ENCODE measurements around the gene SORL1-AS1.

SORL1-AS1 gene

GRCh38 chr11:121455115-121455514 is 2.3 kb upstream of the SORL1-AS1 start:
- Histone ChIP-seq H4K8ac (ENCODE audit: low read depth in 2 of 2, low read length in 2 of 2) (no peak overlapping the region), H3K9me1 (ENCODE audit: insufficient read depth, low read length) (no peaks in the 10 kb centered on the region), H3K27ac (ENCODE audit: insufficient read depth, low read length) (no peak overlapping the region), H2AK9ac (replicated peaks; ENCODE audit: low read depth, low read length, poor library complexity) (no peak overlapping the region), H3K79me1 (ENCODE audit: low read depth in 1 of 2, low read length in 2 of 2) (no peaks in the 10 kb centered on the region; a peak in 1 of 4 replicates), H3K9ac (ENCODE audit: low read depth, low read length) (no peak overlapping the region), H4K20me1 (ENCODE audit: insufficient read depth, low read length) (no peaks in the 10 kb centered on the region), H2BK15ac (ENCODE audit: low read depth, low read length) (no peak overlapping the region), H3K4me1 (ENCODE audit: control insufficient read depth, insufficient read depth, low read length) (no peaks in the 10 kb centered on the region), H3K36me3 (ENCODE audit: control insufficient read depth, insufficient read depth, low read length) (no peaks in the 10 kb centered on the region), H2AFZ (replicated peaks; ENCODE audit: low read length, poor library complexity) (no peak overlapping the region), H2BK20ac (ENCODE audit: low read depth, low read length) (no peak overlapping the region), H3K9me3 (ENCODE audit: control insufficient read depth, insufficient read depth, low read length) (no peaks in the 10 kb centered on the region), H3K4me3 (ENCODE audit: insufficient read depth, low read depth, low read length) (no peak overlapping the region), H4K5ac (ENCODE audit: low read depth, low read length) (no peak overlapping the region), H3K14ac (replicated peaks; ENCODE audit: low read depth, low read length) (no peak overlapping the region), H2BK5ac (ENCODE audit: low read depth, low read length, poor library complexity, severe bottlenecking) (no peak overlapping the region), H2AK5ac (ENCODE audit: low read depth, low read length) (no peak overlapping the region), H3K4me2 (ENCODE audit: low read depth, low read length) (no peak overlapping the region), H3K23ac (ENCODE audit: low read depth, low read length) (no peak overlapping the region), H3K27me3 (ENCODE audit: control insufficient read depth, insufficient read depth, low read length) (peaks cover 53% of the 10 kb centered on the region), H4K91ac (ENCODE audit: insufficient read depth, low read depth, low read length) (no peak overlapping the region), H3K56ac (ENCODE audit: extremely low read depth, insufficient read depth, low read length) (no peak overlapping the region), H3K4ac (ENCODE audit: low read depth, low read length) (no peak overlapping the region), H3K18ac (ENCODE audit: low read depth, low read length) (no peak overlapping the region), H2BK120ac (ENCODE audit: low read depth, low read length) (no peak overlapping the region)
- POLR2A ChIA-PET (ENCODE audit: unreplicated experiment): no interaction called here
- dilution Hi-C loops (cut with HindIII; ENCODE audit: low sequenced_read_pairs, unreplicated experiment): no loop called here
- in situ Hi-C loops (cut with MboI; ENCODE audit: low sequenced_read_pairs): loop anchor here (25.0 kb wide), 1 partner anchor 657 kb away; the partner anchor contains the start of gene BLID
- CTCF ChIA-PET: no interaction called here
- DNase-seq: no peak
- WGBS, 2 experiments (ENCODE audit: extremely low coverage in 2 of 2, insufficient read length in 1 of 2): no CpG with 5 or more reads among the region's 3 CpGs
- no TSS peak for BruUV-seq (replicated peaks)
- TF ChIP-seq, protein P1, sequence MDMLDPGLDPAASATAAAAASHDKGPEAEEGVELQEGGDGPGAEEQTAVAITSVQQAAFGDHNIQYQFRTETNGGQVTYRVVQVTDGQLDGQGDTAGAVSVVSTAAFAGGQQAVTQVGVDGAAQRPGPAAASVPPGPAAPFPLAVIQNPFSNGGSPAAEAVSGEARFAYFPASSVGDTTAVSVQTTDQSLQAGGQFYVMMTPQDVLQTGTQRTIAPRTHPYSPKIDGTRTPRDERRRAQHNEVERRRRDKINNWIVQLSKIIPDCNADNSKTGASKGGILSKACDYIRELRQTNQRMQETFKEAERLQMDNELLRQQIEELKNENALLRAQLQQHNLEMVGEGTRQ (IDR thresholded peaks at IDR 0.05; ENCODE audit: low read depth, low read length): no peak
- TF ChIP-seq BHLHE40 (IDR thresholded peaks at IDR 0.05; ENCODE audit: low read depth, low read length): no peak
- no peak for TF ChIP-seq CEBPB (IDR thresholded peaks at IDR 0.05; ENCODE audit: low read depth, low read length)
- no peak for TF ChIP-seq RFX5 (IDR thresholded peaks at IDR 0.05; ENCODE audit: low read depth, low read length)
- TF ChIP-seq MXI1 (IDR thresholded peaks at IDR 0.05; ENCODE audit: borderline replicate concordance, low read depth, low read length): no peak
- TF ChIP-seq POLR2A (IDR thresholded peaks at IDR 0.05; ENCODE audit: low read depth, low read length): no peak
- ATAC-seq (ENCODE audit: low read depth): no peak
- intact Hi-C loops (cut with micrococcal nuclease): no loop called here

Measured in IMR-90 (cell line).